HEK293 (cell line): Measurements from ENCODE around the gene KIRREL3.

Source experiments
- CTCF ChIA-PET: fragments of 350-600 bp; formaldehyde crosslinking; extraction: SDS; loops from one replicate; lab custom pipeline; 2021; ENCODE audit warnings: antibody characterized with exemption; lab: Yijun Ruan, JAX
- POLR2A ChIA-PET: fragments of 300-600 bp; formaldehyde crosslinking; extraction: SDS; loops from one replicate; lab custom pipeline; 2020; ENCODE audit warnings: antibody characterized with exemption, inconsistent platforms; lab: Yijun Ruan, JAX
- H3K27ac ChIP-seq: fragments of 200-500 bp; sonication (Bioruptor generic); 2 replicates; pipeline ENCODE4 v1.5.1; 2014; ENCODE audit warnings: low read depth, low read length, control low read depth, inconsistent platforms; ENCODE audit errors: extremely low read depth
- H3K36me3 ChIP-seq, 2 experiments: fragments of 200-500 bp in 1 of 2; sonication (Bioruptor generic) in 1 of 2; 1 replicate in 1 of 2; 2 replicates in 1 of 2; pipeline ENCODE4 v1.5.1; 2014 to 2017; ENCODE audit warnings: inconsistent platforms in 2 of 2, low read length in 2 of 2; ENCODE audit not compliant: control insufficient read depth in 2 of 2, insufficient read depth in 1 of 2
- H3K4me1 ChIP-seq: fragments of 200-500 bp; sonication (Bioruptor generic); 2 replicates; pipeline ENCODE4 v1.5.1; 2014; ENCODE audit warnings: mild to moderate bottlenecking, low read length, inconsistent platforms; ENCODE audit not compliant: control insufficient read depth, insufficient read depth
- H3K4me3 ChIP-seq: 2 replicates; pipeline ENCODE4 v1.5.1; 2011; ENCODE audit warnings: low read depth, mild to moderate bottlenecking, control low read depth, low read length, moderate library complexity
- H3K9me3 ChIP-seq: fragments of 200-500 bp; sonication (Bioruptor generic); 2 replicates; pipeline ENCODE4 v1.5.1; 2014; ENCODE audit warnings: low read depth, low read length, inconsistent platforms; ENCODE audit not compliant: control insufficient read depth, insufficient read depth
- INSM2 ChIP-seq: fragments of 450-650 bp; formaldehyde crosslinking; IDR thresholded peaks from 2 replicates; pipeline ENCODE4 v1.5.1; 2016; ENCODE audit warnings: missing biosample characterization, missing genetic modification characterization
- KLF7 ChIP-seq: fragments of 450-650 bp; formaldehyde crosslinking; IDR thresholded peaks from 2 replicates; pipeline ENCODE4 v1.5.1; 2016; ENCODE audit warnings: missing biosample characterization, missing genetic modification characterization, borderline replicate concordance
- PATZ1 ChIP-seq: fragments of 450-650 bp; formaldehyde crosslinking; IDR thresholded peaks from 2 replicates; pipeline ENCODE4 v1.5.1; 2016; ENCODE audit warnings: missing biosample characterization, missing genetic modification characterization
- PRDM1 ChIP-seq: fragments of 450-650 bp; formaldehyde crosslinking; IDR thresholded peaks from 2 replicates; pipeline ENCODE4; 2016; ENCODE audit warnings: missing biosample characterization, missing genetic modification characterization
- SP2 ChIP-seq: fragments of 450-650 bp; formaldehyde crosslinking; IDR thresholded peaks from 2 replicates; pipeline ENCODE4 v1.5.1; 2016; ENCODE audit warnings: missing biosample characterization, missing genetic modification characterization
- ZBTB1 ChIP-seq: fragments of 450-650 bp; formaldehyde crosslinking; IDR thresholded peaks from 2 replicates; pipeline ENCODE4 v1.5.1; 2016; ENCODE audit warnings: missing biosample characterization, missing genetic modification characterization
- ZBTB10 ChIP-seq: fragments of 450-650 bp; formaldehyde crosslinking; IDR thresholded peaks from 2 replicates; pipeline ENCODE4 v1.5.1; 2016; ENCODE audit warnings: missing biosample characterization, missing genetic modification characterization
- ZBTB7A ChIP-seq: fragments of 450-650 bp; formaldehyde crosslinking; IDR thresholded peaks from 2 replicates; pipeline ENCODE4 v1.5.1; 2016; ENCODE audit warnings: low read depth, missing biosample characterization, missing genetic modification characterization
- ZBTB8A ChIP-seq: fragments of 450-650 bp; formaldehyde crosslinking; IDR thresholded peaks from 2 replicates; pipeline ENCODE4 v1.5.1; 2016; ENCODE audit warnings: missing biosample characterization, missing genetic modification characterization
- ZNF140 ChIP-seq: fragments of 450-650 bp; formaldehyde crosslinking; IDR thresholded peaks from 2 replicates; pipeline ENCODE4 v1.5.1; 2016; ENCODE audit warnings: missing biosample characterization, missing genetic modification characterization
- ZNF184 ChIP-seq: fragments of 450-650 bp; IDR thresholded peaks from 2 replicates; pipeline ENCODE4 v1.5.1; 2018; ENCODE audit warnings: missing biosample characterization, mild to moderate bottlenecking, missing genetic modification characterization
- ZNF202 ChIP-seq: fragments of 450-650 bp; formaldehyde crosslinking; IDR thresholded peaks from 2 replicates; pipeline ENCODE4 v1.5.1; 2016; ENCODE audit warnings: missing biosample characterization, missing genetic modification characterization, borderline replicate concordance
- ZNF280C ChIP-seq: fragments of 450-650 bp; formaldehyde crosslinking; IDR thresholded peaks from 2 replicates; pipeline ENCODE4 v1.5.1; 2016; ENCODE audit warnings: missing biosample characterization, missing genetic modification characterization
- ZNF335 ChIP-seq: fragments of 450-650 bp; formaldehyde crosslinking; conservative IDR thresholded peaks from 2 replicates; pipeline ENCODE4 v1.5.1; 2016; ENCODE audit warnings: missing biosample characterization, missing genetic modification characterization
- ZNF366 ChIP-seq: fragments of 450-650 bp; formaldehyde crosslinking; conservative IDR thresholded peaks from 2 replicates; pipeline ENCODE4 v1.5.1; 2016; ENCODE audit warnings: missing biosample characterization, missing genetic modification characterization
- ZNF37A ChIP-seq: fragments of 450-650 bp; IDR thresholded peaks from 2 replicates; pipeline ENCODE4 v1.5.1; 2018; ENCODE audit warnings: missing biosample characterization, missing genetic modification characterization
- ZNF426 ChIP-seq: fragments of 450-650 bp; formaldehyde crosslinking; IDR thresholded peaks from 2 replicates; pipeline ENCODE4 v1.5.1; 2017; ENCODE audit warnings: missing biosample characterization, missing genetic modification characterization, mild to moderate bottlenecking, inconsistent platforms, moderate library complexity
- ZNF514 ChIP-seq: fragments of 450-650 bp; formaldehyde crosslinking; IDR thresholded peaks from 2 replicates; pipeline ENCODE4 v1.5.1; 2016; ENCODE audit warnings: missing biosample characterization, missing genetic modification characterization
- ZNF544 ChIP-seq: fragments of 450-650 bp; formaldehyde crosslinking; IDR thresholded peaks from 2 replicates; pipeline ENCODE4 v1.5.0; 2017; ENCODE audit warnings: missing biosample characterization, missing genetic modification characterization
- ZNF548 ChIP-seq: fragments of 450-650 bp; formaldehyde crosslinking; IDR thresholded peaks from 2 replicates; pipeline ENCODE4 v1.5.1; 2016; ENCODE audit warnings: missing biosample characterization, missing genetic modification characterization
- ZNF560 ChIP-seq: fragments of 450-650 bp; formaldehyde crosslinking; IDR thresholded peaks from 2 replicates; pipeline ENCODE4 v1.5.1; 2017; ENCODE audit warnings: missing biosample characterization, missing genetic modification characterization, borderline replicate concordance
- ZNF585B ChIP-seq: fragments of 450-650 bp; formaldehyde crosslinking; IDR thresholded peaks from 2 replicates; pipeline ENCODE4 v1.5.1; 2016; ENCODE audit warnings: missing biosample characterization, missing genetic modification characterization
- ZNF629 ChIP-seq: fragments of 450-650 bp; formaldehyde crosslinking; IDR thresholded peaks from 2 replicates; pipeline ENCODE4 v1.5.1; 2017; ENCODE audit warnings: missing biosample characterization, missing genetic modification characterization
- ZNF664 ChIP-seq: fragments of 450-650 bp; formaldehyde crosslinking; IDR thresholded peaks from 2 replicates; pipeline ENCODE4 v1.5.1; 2016; ENCODE audit warnings: missing biosample characterization, missing genetic modification characterization
- TF ChIP-seq, protein P1 (sequence below): fragments of 450-650 bp; formaldehyde crosslinking; IDR thresholded peaks from 2 replicates; pipeline ENCODE4 v1.5.1; 2016; ENCODE audit warnings: missing biosample characterization, missing genetic modification characterization

The KIRREL3 gene

GRCh38 chr11:126415128-126415527, 585.4 kb downstream of the KIRREL3 start:
- TF ChIP-seq ZNF426 (tag by site-specific recombination) (no peak), ZNF664 (tag by site-specific recombination) (no peak), ZNF548 (tag by site-specific recombination) (no peak), ZNF514 (tag by site-specific recombination) (no peak), PATZ1 (tag by site-specific recombination) (no peak), ZNF366 (tag by site-specific recombination) (no peak)
- Histone ChIP-seq H3K27ac (no peak overlapping the region), H3K9me3 (no peaks in the 10 kb centered on the region), H3K4me1 (no peaks in the 10 kb centered on the region), H3K4me3 (no peak overlapping the region), H3K36me3 (peaks cover 0 to 11% of the 10 kb centered on the region in 2 experiments; a peak in 1 of 3 replicates)
- ChIA-PET CTCF (no interaction called here), POLR2A (no interaction called here)

- H3K36me3 ChIP-seq, result peaks cover 0 to 13% of the 10 kb centered on the region in 2 experiments; a peak in 1 of 3 replicates
- CTCF ChIA-PET, result no interaction called here
- no peak overlapping the region for H3K27ac ChIP-seq
Observed at GRCh38 chr11:126414615-126415014, 586.0 kb downstream of the KIRREL3 start.

More at GRCh38 chr11:126414615-126415014, 586.0 kb downstream of the KIRREL3 start:
- TF ChIP-seq ZNF184 (tag by site-specific recombination) (no peak), INSM2 (tag by site-specific recombination) (no peak), ZNF140 (no peak), SP2 (no peak), ZNF335 (no peak), PRDM1 (tag by site-specific recombination) (no peak), ZNF280C (no peak), ZBTB10 (tag by site-specific recombination) (no peak), ZBTB8A (tag by site-specific recombination) (no peak), ZNF37A (tag by site-specific recombination) (no peak), ZBTB1 (no peak), KLF7 (no peak), ZNF544 (tag by site-specific recombination) (no peak), ZBTB7A (tag by site-specific recombination) (no peak), ZNF585B (no peak), ZNF202 (tag by site-specific recombination) (no peak), ZNF629 (tag by site-specific recombination) (no peak), ZNF560 (tag by site-specific recombination) (no peak)
- TF ChIP-seq, protein P1, sequence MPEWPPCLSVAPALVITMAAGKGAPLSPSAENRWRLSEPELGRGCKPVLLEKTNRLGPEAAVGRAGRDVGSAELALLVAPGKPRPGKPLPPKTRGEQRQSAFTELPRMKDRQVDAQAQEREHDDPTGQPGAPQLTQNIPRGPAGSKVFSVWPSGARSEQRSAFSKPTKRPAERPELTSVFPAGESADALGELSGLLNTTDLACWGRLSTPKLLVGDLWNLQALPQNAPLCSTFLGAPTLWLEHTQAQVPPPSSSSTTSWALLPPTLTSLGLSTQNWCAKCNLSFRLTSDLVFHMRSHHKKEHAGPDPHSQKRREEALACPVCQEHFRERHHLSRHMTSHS, result no peak
- Histone ChIP-seq H3K4me3 (no peak overlapping the region), H3K4me1 (no peaks in the 10 kb centered on the region), H3K9me3 (no peaks in the 10 kb centered on the region)
- POLR2A ChIA-PET, result no interaction called here
